HG03439 (cell line): ENCODE data around the gene NIM1K.
A peak's percentile ranks its signal among the peaks of the same experiment; 100 is the strongest.
"Not testable (repeated sequence)": the region's sequence is repeated elsewhere in the genome, so short reads cannot be mapped to it uniquely, and the experiment has no call there.

Source experiments
- ATAC-seq: cut with Tn5 transposase; IDR thresholded peaks from one replicate; pipeline ENCODE4 v1.9.1; 2021; ENCODE audit warnings: mild to moderate bottlenecking, moderate library complexity; ENCODE audit not compliant: unreplicated experiment

Gene NIM1K

DNA sequence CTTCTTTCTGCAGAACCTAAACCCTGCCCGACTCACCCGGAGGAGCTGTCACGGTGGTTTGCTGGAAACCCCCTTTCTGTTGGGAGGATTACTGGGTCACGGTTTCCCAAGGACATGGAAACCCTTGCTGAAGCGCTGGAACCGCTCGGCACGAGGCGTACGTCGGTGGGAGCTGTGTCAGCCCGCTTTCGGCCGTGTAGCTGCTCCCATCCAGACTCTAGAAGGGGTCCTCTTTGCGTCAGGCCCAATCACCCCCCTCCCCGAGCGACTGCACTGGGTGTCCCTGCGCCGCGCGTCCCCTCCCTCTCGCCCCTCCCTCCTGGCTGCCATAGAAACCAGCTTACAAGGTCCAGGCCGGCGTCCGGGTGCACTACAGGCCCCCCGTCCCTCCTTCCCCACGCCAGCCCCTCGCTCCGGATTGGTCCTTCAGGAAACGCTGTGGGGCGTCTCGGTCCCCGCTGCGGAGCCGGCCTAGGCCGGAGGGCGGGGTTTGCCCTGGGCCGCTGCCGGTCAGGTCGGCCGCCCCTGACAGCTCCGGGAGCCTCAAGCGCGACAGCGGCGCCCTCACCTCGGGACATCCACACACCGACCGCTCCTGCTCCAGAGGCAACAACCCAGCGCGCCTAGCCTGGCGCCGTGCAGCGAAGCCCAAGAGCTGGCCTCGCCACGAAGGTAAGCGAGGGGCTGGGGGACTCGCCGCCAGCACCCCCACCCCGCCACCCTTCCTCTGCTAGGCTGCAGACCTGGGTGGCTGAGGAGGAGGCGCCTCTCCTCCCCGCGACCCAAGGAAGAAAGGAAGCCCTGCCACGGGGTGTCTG is at the start of gene NIM1K:
Gene NIM1K (plus strand): TSS at position 486 of the 818 bp plus-strand sequence. CDS start 53,551 bp downstream, outside the sequence.
- peak; percentile 69 for ATAC-seq

DNA sequence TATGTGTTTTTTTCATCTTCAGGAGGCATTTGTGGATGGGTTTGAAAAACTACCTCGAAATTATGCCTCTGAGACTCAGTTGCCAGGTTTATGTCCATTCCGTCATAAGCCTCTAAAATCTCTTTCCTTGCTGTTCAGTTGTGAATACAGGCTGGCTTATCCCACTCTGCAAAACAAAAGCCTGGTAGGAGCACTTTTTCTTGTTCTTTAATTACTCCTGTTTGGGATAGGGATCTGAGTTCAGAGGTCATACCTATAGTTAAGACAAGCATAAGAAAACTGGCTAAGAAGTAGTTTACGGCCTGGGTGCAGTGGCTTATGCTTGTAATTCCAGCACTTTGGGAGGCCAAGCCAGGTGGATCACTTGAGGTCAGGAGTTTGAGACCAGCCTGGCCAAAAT is 47.0 kb upstream of the NIM1K start:
- no peak for ATAC-seq

DNA sequence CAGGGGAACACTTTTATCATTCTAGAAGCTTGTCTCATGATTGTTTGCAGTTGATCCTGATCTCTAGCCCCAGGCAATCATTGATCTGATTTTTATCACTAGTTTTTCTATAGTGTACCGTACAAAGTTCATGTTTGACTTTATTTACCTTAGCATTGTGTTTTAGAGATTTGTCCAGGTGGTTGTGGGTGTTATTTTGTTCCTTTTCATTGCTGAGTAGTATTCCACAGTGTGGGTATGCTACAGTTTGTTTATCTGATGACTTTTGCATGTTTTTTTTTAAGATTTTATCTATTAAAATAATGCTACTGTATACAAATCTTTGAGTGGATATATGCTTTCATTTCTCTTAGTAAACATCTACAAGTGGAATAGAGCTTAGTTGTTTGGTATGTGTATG is 45.1 kb upstream of the NIM1K start:
- no peak for ATAC-seq

DNA sequence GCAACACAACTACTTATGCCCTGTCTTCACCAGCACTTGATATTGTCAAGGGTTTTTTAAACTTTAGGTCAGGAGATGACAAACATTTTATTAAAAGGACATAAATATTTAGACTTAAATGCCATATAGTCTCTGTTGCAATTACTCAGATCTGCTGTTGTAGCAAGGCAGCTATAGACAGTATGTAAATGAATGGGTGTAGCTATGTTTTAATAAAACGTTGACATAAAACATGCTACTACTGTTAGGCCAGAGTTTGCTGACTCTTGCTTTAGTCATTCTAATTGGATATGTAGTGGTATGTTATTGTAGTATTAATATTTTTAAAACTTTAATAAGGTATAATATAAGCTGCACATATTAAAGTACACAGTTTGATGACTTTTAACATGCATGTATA is 43.6 kb upstream of the NIM1K start:
- no peak for ATAC-seq

DNA sequence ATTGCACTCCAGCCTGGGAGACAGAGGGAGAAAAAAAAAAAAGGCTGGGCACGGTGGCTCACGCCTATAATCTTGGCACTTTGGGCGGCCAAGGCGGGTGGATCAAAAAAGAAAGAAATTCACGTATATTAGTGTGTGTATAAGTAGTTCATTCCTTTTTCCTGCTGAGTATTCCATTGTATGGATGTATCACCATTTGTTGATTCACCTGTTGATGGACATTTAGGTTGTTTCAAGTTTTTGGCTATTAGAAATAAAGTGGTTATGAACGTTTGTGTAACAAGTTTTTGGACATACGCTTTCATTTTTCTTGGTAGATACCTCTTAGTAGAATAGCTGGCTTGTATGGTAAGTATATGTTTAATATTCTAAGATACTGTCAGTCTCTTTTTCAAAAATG is 42.8 kb upstream of the NIM1K start:
- no peak for ATAC-seq

DNA sequence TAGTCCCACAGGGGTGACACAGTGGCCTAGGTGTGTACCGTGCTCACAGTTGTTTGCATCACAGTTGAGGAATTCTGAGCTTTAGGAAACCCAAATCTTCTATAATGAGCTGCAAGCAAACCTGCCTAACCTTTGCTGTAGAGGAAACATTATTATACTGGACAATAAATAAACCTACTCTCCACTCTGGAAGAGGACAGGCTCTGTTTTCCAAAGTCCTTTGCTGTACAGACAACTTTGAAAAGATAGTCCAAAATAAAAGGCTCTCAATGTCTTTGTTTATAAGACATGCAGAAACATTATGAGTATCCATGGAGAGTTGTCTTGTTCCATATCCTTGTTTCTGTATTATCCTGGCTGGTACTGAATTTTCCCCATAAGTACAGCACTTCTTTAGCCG is 42.0 kb upstream of the NIM1K start:
- no peak for ATAC-seq

DNA sequence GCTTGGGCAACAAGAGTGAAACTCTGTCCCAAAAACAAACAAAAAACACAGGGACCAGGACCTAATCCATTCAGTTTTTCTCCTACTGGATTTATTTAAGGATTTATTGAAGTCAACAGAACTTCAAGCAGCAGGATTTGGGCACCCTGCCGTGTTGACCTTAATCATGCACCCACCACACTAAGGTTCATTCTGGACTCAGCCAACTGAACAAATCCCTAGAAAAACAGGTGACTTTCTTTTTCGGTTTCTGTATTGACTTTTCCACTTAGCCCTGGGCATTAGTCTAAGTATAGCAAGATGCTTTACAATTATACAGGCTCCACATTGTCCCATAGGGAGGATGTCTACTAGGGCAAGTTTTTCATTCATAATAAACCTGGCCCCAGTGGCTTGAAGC is 41.3 kb upstream of the NIM1K start:
- no peak for ATAC-seq

DNA sequence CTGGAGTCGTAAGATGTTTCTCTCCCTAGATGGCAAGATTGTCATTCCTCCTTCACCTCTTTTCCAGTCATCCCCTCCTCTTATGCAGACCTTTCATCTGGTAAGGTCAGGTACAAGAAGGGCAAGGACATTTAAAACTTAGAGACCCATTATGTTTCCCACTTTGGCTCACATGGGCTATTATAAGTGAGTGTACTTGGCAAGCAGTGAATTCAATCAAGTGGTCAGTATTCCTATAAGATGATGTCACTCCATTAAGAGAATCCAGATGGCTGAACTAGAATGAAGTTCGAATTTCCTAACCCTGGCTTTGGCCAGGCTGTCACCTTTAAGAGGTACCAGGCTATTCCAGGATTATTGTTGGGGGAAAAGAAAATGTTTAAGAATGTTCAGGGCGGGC is 39.1 kb upstream of the NIM1K start:
- ATAC-seq = no peak

DNA sequence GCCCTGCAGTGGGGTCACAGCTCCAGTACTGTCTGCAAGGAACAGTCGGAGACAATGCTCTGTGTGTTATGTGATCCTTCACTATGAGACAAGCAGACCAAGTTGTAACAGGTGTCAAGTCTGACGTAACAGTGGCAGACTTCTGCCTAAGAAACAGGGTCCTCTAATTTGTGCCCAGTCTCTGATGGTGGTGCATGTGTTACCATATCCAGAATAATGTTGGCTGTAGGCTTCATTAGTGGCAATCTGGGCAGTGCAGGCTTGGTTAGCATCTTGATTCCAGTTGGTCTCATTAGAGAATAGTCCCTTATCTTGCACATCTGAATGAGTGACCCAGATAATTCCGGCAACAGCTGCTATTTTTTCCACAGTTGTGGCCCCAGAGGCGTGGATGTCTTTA is 37.6 kb upstream of the NIM1K start:
- ATAC-seq = no peak

DNA sequence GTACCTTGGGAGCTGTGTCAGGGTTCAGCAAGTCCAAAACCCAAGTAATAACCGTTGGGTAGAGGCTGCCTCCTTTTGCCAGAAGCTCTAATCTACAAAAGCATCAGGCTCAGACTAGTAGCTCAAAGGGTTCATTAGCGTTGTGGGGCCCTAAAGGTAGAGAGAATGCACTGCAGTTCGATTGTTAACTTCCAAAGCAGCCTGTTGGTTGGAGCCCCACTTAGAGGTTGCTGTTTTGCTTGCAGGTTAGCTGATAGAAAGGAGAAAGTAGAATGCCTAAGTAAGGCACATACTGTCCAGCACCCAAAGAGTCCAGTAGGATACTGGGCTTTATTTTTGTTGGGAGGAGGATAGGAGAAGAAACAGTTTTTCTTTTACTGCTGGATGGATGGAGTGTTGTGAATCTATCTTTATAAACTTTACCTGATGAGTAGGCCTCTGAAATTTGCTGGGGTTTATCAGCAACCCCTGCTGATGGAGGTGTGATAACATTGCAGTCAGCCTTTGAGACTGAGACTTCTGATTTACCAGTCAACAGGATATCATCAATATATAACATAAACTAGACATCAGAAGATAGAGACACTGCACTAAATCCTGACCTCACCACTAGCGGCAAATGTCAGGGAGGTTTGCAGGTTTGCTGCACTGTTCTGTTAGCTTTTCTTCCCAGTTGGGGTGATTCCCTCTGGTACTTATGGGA is 36.5 kb upstream of the NIM1K start:
- no peak for ATAC-seq

DNA sequence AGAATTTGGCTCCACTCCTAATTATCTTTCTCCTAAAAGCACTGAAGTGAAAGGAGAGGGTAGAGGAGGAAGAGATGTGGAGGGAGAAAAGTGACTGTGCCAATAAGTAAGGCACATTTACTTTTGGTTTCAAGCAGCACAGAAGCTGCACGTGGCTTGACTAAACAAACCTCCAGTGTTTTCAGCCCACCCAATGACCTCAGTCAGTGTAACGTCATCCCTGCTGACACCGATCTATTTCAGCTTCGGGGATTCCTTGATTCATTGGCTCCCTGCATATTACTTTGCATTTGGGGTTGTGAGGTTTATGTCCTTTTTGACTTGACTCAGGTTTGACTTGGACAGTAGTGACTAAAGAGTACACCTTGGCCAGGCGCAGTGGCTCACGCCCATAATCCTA is 35.6 kb upstream of the NIM1K start:
- ATAC-seq = peak; percentile 68

DNA sequence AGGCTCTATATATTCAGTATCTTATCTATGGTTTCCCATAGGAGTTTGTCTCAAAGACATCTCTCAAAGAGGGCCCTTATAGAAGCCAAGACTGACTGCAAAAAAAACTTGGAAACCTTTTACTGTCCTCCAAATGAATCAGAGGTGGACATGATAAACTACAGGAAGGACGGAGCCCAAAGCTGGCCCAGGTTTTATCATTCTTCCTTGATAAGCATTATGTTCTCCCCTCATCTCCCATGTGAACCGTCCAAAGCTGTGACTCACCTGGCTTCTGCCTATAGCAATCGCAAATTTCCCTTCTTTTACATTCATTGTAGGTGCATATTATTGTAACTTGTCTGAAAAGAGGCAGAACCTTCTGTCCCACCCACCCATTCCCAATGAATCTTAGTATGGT is 35.0 kb upstream of the NIM1K start:
- ATAC-seq = no peak

DNA sequence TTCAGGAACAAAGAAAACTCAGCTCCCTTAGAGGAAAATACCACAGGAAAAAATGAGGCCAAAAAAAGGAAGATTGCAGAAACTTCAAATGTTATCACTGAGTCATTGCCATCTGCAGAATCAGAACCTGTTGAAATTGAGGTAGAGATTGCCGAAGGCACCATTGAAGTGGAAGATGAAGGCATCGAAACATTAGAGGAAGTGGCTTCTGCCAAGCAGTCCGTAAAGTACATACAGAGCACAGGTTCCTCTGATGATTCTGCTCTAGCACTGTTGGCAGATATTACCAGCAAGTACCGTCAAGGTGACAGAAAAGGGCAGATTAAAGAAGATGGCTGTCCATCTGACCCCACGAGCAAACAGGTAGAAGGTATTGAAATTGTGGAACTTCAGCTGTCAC is 30.8 kb upstream of the NIM1K start:
- ATAC-seq = no peak

DNA sequence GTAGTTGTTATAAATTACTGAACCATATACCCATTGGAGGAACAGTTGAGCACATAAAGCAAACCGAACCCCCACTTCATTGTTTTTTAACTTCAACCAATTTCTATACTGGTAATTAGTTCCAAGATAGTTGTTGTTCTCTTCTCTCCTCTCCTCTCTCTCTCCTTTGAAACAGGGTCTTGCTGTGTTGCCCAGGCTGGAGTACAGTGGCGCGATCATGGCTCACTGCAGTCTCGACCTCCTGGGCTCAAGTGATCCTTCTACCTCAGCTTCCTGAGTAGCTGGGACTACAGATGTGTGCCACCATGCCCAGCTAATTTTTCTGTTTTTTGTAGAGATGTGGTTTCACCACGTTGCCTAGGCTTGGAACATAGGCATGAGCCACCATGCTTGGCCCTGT is 27.2 kb upstream of the NIM1K start:
- not testable (repeated sequence) for ATAC-seq

DNA sequence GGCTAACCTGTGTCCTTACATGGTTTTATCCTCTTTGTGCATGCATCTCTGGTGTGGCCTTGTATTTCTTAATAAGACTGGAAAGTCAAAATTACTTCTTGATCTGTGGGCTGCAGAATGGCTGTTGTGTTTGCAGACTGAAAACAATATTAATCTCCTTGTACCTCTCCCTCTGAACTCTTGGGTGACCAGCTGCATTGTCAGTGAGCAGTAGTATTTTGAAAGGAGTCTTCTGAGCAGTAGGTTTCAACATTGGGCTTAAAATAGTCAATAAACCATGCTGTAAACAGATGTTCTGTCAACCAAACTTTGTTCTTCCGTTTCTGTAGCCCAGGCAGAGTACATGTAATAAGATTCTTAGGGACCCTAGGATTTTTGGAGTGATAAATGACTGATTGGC is 26.7 kb upstream of the NIM1K start:
- ATAC-seq = no peak

DNA sequence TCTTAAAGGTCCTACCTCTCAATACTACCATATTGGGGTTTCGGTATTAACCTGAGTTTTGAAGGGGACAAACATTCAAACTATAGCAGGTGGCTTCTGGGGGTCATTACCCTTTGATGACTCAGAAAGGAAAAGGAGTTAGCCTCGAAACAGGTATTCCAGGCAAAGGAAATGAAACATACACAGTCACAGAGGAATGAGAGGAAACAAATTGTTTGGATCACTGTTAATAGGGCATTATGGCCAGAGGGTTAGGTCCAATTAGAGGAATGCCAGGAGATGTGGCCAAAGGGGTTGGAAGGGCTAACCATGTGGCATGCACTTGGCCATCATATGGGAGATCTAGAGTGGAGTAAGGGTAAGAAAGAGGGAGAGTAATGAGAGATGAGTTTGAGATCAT is 23.9 kb upstream of the NIM1K start:
- no peak for ATAC-seq

DNA sequence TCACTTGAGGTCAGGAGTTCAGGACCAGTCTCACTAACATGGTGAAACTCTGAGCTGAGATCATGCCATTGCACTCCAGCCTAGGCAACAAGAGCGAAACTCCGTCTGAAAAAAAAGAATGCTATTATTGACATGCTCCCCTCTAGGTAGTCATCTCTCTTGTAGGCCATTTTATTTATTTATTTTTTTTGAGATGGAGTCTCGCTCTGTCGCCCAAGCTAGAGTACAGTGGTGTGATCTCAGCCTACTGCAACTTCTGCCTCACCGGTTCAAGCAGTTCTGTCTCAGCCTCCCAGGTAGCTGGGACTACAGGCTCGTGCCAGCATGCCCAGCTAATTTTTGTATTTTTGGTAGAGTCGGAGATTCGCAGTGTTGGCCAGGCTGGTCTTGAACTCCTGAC is 20.6 kb upstream of the NIM1K start:
- ATAC-seq = no peak

DNA sequence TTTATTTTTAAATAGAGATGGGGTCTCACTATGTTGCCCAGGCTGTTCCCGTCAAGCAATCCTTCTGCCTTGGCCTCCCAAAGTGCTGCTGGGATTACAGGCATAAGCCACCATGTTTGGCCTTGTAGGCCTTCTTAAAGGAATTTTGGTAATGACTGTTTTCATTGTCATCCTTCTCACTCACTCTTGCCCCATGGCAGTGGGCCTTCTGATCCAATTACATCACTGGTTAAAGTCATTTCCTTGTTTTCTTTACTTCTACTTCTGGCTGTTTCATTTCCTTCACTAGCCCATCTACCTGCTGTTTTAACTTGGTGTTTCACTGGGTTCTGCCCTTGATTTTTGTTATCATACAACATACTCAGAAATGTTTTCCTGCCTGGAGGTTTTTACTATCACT is 20.1 kb upstream of the NIM1K start:
- ATAC-seq = no peak

DNA sequence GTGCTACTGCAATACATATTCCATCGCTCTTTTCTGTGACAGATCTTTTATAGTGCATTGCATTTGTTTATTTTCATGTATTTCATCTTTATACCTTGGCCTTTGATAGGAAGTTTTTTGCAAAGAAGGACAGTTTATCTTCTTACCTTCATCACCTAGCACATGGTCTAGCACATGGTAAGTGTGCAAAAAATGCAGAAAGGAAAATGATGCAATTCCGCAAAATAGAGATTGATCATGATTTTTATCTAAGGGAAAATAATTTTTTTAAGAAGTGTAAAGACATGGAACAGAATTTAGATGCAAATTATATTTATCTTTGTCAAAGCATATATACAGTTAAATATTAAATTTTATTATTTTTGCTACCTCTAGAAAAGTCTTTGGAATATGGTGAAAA is 19.2 kb upstream of the NIM1K start:
- no peak for ATAC-seq

DNA sequence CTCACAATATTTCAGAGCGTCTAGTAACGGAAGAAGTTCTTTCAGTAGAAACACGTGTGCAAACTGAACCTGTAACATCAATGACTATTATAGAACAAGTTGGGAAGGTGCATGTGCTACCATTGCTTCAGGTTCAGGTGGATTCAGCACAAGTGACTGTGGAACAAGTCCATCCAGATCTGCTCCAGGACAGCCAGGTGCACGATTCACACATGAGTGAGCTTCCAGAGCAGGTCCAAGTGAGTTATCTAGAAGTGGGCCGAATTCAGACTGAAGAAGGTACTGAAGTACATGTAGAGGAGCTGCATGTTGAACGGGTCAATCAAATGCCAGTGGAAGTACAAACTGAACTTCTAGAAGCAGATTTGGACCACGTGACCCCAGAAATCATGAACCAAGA is 17.4 kb upstream of the NIM1K start:
- ATAC-seq = no peak

DNA sequence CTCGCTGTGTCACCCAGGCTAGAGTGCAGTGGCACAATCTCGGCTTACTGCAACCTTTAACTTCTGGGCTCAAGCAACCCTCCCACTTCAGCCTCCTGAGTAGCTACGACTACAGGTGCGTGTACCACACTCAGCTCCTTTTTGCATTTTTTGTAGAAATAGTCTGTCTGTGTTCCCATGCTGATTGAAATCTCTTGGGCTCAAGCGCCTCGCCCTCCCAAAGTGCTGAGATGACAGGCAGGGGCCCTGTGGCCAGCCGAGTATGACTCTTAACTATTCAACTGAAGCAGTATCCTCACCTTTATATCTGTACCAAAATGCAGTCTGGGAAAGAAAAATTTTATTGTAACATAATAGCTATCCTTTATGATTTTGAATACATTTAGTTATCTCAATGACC is 12.2 kb upstream of the NIM1K start:
- ATAC-seq = no peak

DNA sequence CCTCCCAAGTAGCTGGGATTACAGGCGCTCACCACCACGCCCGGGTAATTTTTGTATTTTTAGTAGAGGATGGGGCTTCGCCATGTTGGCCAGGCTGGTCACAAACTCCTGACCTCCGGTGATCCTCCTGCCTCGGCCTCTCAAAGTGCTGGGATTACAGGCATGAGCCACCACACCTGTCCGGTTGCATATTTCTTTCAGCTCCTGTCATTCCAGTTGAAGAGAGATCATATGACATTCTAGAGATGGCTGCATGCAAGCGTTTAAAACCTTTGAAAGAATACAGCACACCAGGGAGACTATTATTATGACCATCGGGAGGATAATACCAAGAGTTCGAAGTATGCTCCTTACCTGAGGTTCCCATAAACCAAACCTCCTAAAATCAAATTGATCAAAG is 9.6 kb upstream of the NIM1K start:
- ATAC-seq = no peak

DNA sequence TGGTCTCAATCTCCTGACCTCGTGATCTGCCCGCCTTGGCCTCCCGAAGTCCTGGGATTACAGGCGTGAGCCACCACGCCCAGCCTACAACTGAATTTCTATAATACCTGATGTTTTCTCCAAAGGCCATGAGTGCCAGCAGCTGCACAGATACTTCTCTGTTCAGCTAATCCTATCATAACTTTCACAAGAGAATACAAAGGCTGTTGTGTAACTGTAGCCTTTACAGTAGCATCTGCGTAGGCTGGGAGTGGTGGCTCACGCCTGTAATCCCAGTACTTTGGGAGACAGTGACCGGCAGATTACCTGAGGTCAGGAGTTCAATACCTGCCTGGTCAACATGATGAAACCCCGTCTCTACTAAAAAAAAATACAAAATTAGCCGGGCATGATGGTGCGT is 8.9 kb upstream of the NIM1K start:
- ATAC-seq = not testable (repeated sequence)
